Upper lobe of left lung (tissue), 6 donors: ENCODE measurements around the gene MDC1. TPM values are rescaled to one million over a fixed set of nuclear protein-coding genes. Genes with fewer than 3 reads are reported as not detected.
A peak's percentile ranks its signal among the peaks of the same experiment; 100 is the strongest.
"Not testable (repeated sequence)": the region's sequence is repeated elsewhere in the genome, so short reads cannot be mapped to it uniquely, and the experiment has no call there.

Source experiments
- ATAC-seq, 2 donors: fragments of 200-7000 bp; cut with Tn5 transposase; one replicate each; pipeline ENCODE4 v1.9.1; 2022; ENCODE audit warnings: mild to moderate bottlenecking in 2 of 2, moderate library complexity in 2 of 2; ENCODE audit not compliant: low FRiP score in 2 of 2
- DNase-seq, 2 donors: peaks; one replicate each; pipeline ENCODE4 v3.0.0-alpha.2; 2019 to 2020
- H3K27ac ChIP-seq, 4 donors: fragments of 200-600 bp; sonication (generic); one replicate each; pipeline ENCODE4 v1.5.1; 2016 to 2019
- H3K27me3 ChIP-seq, 4 donors: fragments of 200-600 bp; sonication (generic); one replicate each; pipeline ENCODE4 v1.5.1; 2017 to 2019
- H3K36me3 ChIP-seq, 4 donors: fragments of 200-600 bp; sonication (generic); one replicate each; pipeline ENCODE4 v1.5.1; 2016 to 2019
- H3K4me1 ChIP-seq, 4 donors: fragments of 200-600 bp; sonication (generic); one replicate each; pipeline ENCODE4 v1.5.1; 2018 to 2019
- H3K4me3 ChIP-seq, 4 donors: fragments of 200-600 bp; sonication (generic); one replicate each; pipeline ENCODE4 v1.5.1; 2017 to 2019; ENCODE audit warnings: mild to moderate bottlenecking in 2 of 4, moderate library complexity in 1 of 4
- H3K9me3 ChIP-seq, 4 donors: fragments of 200-600 bp; sonication (generic); one replicate each; pipeline ENCODE4 v1.5.1; 2018 to 2019
- EP300 ChIP-seq, 4 donors: sonication (generic); formaldehyde crosslinking; IDR thresholded peaks; one replicate each; pipeline ENCODE4 v1.5.1; 2017; ENCODE audit warnings: antibody characterized with exemption in 4 of 4, control low read depth in 2 of 4
- POLR2A ChIP-seq, 4 donors: fragments of 450-650 bp; IDR thresholded peaks; one replicate each; pipeline ENCODE4 v1.5.1; 2016 to 2017; ENCODE audit warnings: antibody characterized with exemption in 4 of 4, mild to moderate bottlenecking in 2 of 4
- POLR2AphosphoS5 ChIP-seq, 2 donors: sonication (generic); formaldehyde crosslinking; IDR thresholded peaks; one replicate each; pipeline ENCODE4 v1.5.1; 2017; ENCODE audit warnings: antibody characterized with exemption in 2 of 2
- WGBS, 2 donors: methylation state at CpG; one replicate each; pipeline ENCODE4 v1.1.5; 2017 to 2018; 5-methylcytosine and 5-hydroxymethylcytosine counted together
- total RNA-seq, 6 donors: library from RNA; depleted of rRNA in 4 of 6; stranded (reverse); fragments of >200 nt in 4 of 6; gene quantifications; one replicate each; pipeline versions ENCODE4 v1.1.0 to v1.2.1, GENCODE V29; 2016 to 2021
- TF ChIP-seq, protein P1 (sequence below), 6 experiments: fragments of 450-650 bp in 4 of 6; fragments of 200-600 bp in 2 of 6; sonication (generic) in 2 of 6; IDR thresholded peaks; one replicate each; pipeline ENCODE4 v1.5.1; 2016 to 2019; ENCODE audit warnings: antibody characterized with exemption in 6 of 6
- donor health status: DM: no; HTN: no; CAD: no; lungs with moderate emphysema.
- donor health status: DM: no; HTN: yes; CAD: no; lungs with severe emphysema.

Gene MDC1
- total RNA-seq, 6 donors from 2014 or later, result 13.5 to 33.5 (median 24.2) TPM

GRCh38 chr6:30719356-30719755 is 2.3 kb upstream of the MDC1 start:
- H3K4me1 ChIP-seq, result peaks cover 41 to 57% (median 55%) of the 10 kb centered on the region in 4 donors
- 18 to 20% methylated on average over 8 of the region's 8 CpGs for WGBS, 2 donors
- ATAC-seq, result no peak
- DNase-seq, result no peak
- H3K4me3 ChIP-seq, result peak overlapping the region in 3 of 4 donors; percentile 64 to 87 (median 77)
- H3K27me3 ChIP-seq, result no peaks in the 10 kb centered on the region
- TF ChIP-seq POLR2A (IDR thresholded peaks at IDR 0.05), result no peak
- TF ChIP-seq, protein P1, sequence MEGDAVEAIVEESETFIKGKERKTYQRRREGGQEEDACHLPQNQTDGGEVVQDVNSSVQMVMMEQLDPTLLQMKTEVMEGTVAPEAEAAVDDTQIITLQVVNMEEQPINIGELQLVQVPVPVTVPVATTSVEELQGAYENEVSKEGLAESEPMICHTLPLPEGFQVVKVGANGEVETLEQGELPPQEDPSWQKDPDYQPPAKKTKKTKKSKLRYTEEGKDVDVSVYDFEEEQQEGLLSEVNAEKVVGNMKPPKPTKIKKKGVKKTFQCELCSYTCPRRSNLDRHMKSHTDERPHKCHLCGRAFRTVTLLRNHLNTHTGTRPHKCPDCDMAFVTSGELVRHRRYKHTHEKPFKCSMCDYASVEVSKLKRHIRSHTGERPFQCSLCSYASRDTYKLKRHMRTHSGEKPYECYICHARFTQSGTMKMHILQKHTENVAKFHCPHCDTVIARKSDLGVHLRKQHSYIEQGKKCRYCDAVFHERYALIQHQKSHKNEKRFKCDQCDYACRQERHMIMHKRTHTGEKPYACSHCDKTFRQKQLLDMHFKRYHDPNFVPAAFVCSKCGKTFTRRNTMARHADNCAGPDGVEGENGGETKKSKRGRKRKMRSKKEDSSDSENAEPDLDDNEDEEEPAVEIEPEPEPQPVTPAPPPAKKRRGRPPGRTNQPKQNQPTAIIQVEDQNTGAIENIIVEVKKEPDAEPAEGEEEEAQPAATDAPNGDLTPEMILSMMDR (IDR thresholded peaks at IDR 0.05), result no peak
- TF ChIP-seq EP300 (IDR thresholded peaks at IDR 0.05), result no peak
- no peak for TF ChIP-seq POLR2AphosphoS5 (IDR thresholded peaks at IDR 0.05)
- H3K9me3 ChIP-seq, result no peaks in the 10 kb centered on the region
- peaks cover 14 to 28% (median 18%) of the 10 kb centered on the region in 4 donors for H3K36me3 ChIP-seq
- peak overlapping the region; percentile 85 to 95 (median 92) for H3K27ac ChIP-seq

DNA sequence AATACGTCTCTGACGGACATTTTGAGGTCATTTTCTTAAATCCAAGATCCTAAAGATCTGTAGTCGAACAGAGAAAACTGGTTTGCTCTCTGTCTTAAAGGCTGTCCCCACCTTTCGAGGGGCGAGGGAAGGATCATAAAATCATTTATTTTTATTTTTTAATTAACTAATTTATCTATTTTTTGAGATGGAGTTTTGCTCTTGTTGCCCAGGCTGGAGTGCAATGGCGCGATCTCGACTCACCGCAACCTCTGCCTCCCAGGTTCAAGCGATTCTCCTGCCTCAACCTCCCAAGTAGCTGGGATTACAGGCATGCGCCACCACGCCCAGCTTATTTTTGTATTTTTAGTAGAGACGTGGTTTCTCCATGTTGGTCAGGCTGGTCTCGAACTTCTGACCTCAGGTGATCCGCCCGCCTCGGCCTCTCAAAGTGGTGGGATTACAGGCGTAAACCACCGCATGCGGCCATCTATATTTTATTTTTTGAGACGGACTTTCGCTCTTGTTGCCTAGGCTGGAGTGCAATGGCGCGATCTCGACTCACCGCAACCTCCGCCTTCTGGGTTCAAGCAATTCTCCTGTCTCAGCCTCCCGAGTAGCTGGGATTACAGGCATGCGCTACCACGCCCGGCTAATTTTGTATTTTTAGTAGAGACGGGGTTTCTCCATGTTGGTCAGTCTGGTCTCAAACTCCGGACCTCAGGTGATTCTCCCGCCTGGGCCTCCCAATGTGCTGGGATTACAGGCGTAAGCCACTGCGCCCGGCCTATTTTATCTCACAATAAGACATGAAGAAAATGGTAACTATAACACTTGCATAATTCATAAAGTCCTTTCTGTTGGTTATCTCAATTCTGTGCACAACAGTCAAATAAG is 1.0 kb upstream of the MDC1 start:
- H3K36me3 ChIP-seq, result peaks cover 1 to 26% (median 11%) of the 10 kb centered on the region in 4 donors
- peak overlapping the region in 3 of 4 donors; percentile 61 to 76 (median 63) for H3K4me3 ChIP-seq
- not testable (repeated sequence) for H3K9me3 ChIP-seq, H3K27me3 ChIP-seq, DNase-seq, ATAC-seq
- WGBS, 2 donors, result 76 to 80% methylated on average over 37 of the region's 37 CpGs
- H3K27ac ChIP-seq, result peak overlapping the region; percentile 88 to 93 (median 92)
- peaks cover 41 to 44% (median 44%) of the 10 kb centered on the region in 4 donors for H3K4me1 ChIP-seq
- TF ChIP-seq, protein P1 (IDR thresholded peaks at IDR 0.05), result peak in 2 of 6 experiments; percentile 0 to 2

DNA sequence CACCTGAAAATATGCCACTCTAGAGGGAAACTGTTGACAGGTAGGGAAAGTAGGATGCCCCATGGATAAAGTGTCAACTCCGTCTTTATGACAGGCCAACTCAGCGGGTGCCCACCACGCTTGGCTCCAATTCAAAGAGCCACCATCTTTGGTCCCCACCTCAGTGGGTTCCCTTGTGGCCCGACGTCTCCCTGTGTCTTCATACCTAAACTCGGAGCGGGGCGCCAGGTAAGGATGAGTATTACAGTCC is 277 bp downstream of the MDC1 start:
- H3K4me1 ChIP-seq, result peaks cover 30 to 32% (median 32%) of the 10 kb centered on the region in 4 donors
- H3K9me3 ChIP-seq, result no peaks in the 10 kb centered on the region
- WGBS, 2 donors, result 3 to 4% methylated on average over 8 of the region's 8 CpGs
- peaks cover 0 to 29% (median 19%) of the 10 kb centered on the region in 4 donors for H3K36me3 ChIP-seq
- no peak for DNase-seq
- H3K27me3 ChIP-seq, result no peaks in the 10 kb centered on the region
- TF ChIP-seq POLR2A (IDR thresholded peaks at IDR 0.05), result no peak
- no peak for TF ChIP-seq POLR2AphosphoS5 (IDR thresholded peaks at IDR 0.05)
- TF ChIP-seq, protein P1 (IDR thresholded peaks at IDR 0.05), result no peak
- TF ChIP-seq EP300 (IDR thresholded peaks at IDR 0.05), result no peak
- peak overlapping the region; percentile 52 to 76 (median 62) for H3K4me3 ChIP-seq
- peak overlapping the region; percentile 91 to 93 (median 92) for H3K27ac ChIP-seq
- ATAC-seq, result no peak

DNA sequence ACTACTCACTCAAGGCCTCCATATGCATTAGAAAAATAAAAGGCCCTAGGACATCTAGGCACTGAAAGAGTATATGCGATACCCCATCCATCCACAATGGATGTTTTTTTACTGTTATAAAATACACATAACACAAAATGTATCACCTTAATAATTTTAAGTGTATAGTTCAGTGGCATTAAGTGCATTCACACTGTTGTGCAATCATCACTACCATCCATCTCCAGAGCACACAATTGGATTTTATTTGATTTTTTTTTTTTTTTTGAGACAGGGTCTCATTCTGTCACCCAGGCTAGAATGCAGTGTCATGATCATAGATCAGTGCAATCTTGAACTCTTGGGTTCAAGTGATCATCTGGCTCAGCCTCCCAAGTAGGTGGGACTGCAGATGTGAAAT is 2.8 kb downstream of the MDC1 start:
- no peak for DNase-seq
- Histone ChIP-seq H3K27me3 (no peaks in the 10 kb centered on the region), H3K27ac (no peak overlapping the region), H3K36me3 (peaks cover 5 to 52% (median 35%) of the 10 kb centered on the region in 4 donors), H3K4me3 (no peak overlapping the region), H3K9me3 (no peaks in the 10 kb centered on the region), H3K4me1 (peaks cover 24 to 25% (median 25%) of the 10 kb centered on the region in 4 donors)
- TF ChIP-seq EP300 (IDR thresholded peaks at IDR 0.05), result no peak
- TF ChIP-seq POLR2A (IDR thresholded peaks at IDR 0.05), result no peak
- TF ChIP-seq POLR2AphosphoS5 (IDR thresholded peaks at IDR 0.05), result no peak
- TF ChIP-seq, protein P1 (IDR thresholded peaks at IDR 0.05), result no peak
- WGBS, 2 donors, result 97 to 100% methylated on average over 1 of the region's 1 CpG
- ATAC-seq, result no peak
